ENCODE measurements around the gene RLBP1. TPM values are rescaled to one million over a fixed set of nuclear protein-coding genes. Genes with fewer than 3 reads are reported as not detected.

The RLBP1 gene
- total and polyA plus RNA-seq, 2 donors (not counting 3 experiments of a cell fraction or from before 2014, with no cell fraction given), result not detected

DNA sequence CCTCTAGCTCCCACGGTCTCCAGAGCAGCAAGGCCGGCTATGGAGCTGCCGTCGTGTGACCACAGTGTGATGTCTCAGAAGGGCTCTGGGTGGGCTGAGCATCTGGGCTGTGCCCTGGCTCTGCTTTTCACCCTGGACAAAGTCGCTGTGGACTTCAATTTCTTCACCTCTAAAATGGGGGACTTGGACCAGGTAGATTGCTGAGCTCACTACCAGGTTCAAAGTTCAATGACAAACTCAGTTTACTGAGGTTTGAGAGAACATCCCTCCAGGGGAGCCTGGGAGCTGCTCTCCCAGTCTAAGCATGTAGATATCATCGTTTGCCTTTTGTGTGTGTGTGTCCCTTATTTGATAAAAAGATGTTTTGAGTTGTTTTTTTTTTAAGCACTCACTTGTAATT lies 25.1 kb downstream of the RLBP1 start:
- Histone ChIP-seq H2AFZ (ENCODE audit: low read depth, low read length) (no peak overlapping the region), H3K27ac (ENCODE audit: insufficient read depth, low read depth, low read length) (no peak overlapping the region), H3K9me3 (replicated peaks; ENCODE audit: control insufficient read depth, insufficient read depth, low read length) (no peaks in the 10 kb centered on the region), H3K36me3 (ENCODE audit: control insufficient read depth in 2 of 2, extremely low read depth in 1 of 2, insufficient read depth in 2 of 2, low read length in 2 of 2) (no peaks in the 10 kb centered on the region), H3K27me3 (ENCODE audit: control insufficient read depth in 2 of 2, insufficient read depth in 2 of 2, low read length in 2 of 2) (no peaks in the 10 kb centered on the region), H3K9ac (replicated peaks; ENCODE audit: extremely low read depth, insufficient read depth, low read length) (no peak overlapping the region), H4K20me1 (replicated peaks; ENCODE audit: control insufficient read depth, extremely low read depth, insufficient read depth, low read length) (no peaks in the 10 kb centered on the region), H3K4me1 (ENCODE audit: control insufficient read depth, extremely low read depth, insufficient read depth, low read length) (peaks cover 19% of the 10 kb centered on the region), H3K79me2 (ENCODE audit: control insufficient read depth, insufficient read depth, low read length) (no peaks in the 10 kb centered on the region), H3K4me2 (ENCODE audit: insufficient read depth, low read length) (no peak overlapping the region), H3K9me1 (replicated peaks; ENCODE audit: control insufficient read depth, extremely low read depth, insufficient read depth, low read length) (no peaks in the 10 kb centered on the region), H3K4me3 (replicated peaks in 1 of 3; ENCODE audit: insufficient read depth in 1 of 3, low read depth in 1 of 3, low read length in 3 of 3) (no peak overlapping the region)
- intact Hi-C loops (cut with micrococcal nuclease) (no loop called here), dilution Hi-C loops (cut with MboI; ENCODE audit: extremely low pct_ligation_motif_present, low sequenced_read_pairs) (no loop called here)
- no peak for FAIRE-seq
- no peak for DNase-seq (ENCODE audit: low read depth, low spot score)
- ChIA-PET POLR2A (no interaction called here), CTCF (interaction anchor here (0.5 to 7.3 kb wide), 4 partner anchors 10 to 469 kb away, joined by 3 to 80 read pairs (median 4); no protein-coding TSS in a partner anchor)
- TF ChIP-seq EZH2 (IDR thresholded peaks at IDR 0.05; ENCODE audit: borderline replicate concordance, low read depth, low read length, severe bottlenecking), result no peak
- TF ChIP-seq POLR2AphosphoS5 (IDR thresholded peaks at IDR 0.05; ENCODE audit: insufficient read depth, low read depth, low read length), result no peak
- no peak for TF ChIP-seq MYC (IDR thresholded peaks at IDR 0.05; ENCODE audit: low read depth, low read length)
- no peak for TF ChIP-seq FOS (IDR thresholded peaks at IDR 0.05; ENCODE audit: borderline replicate concordance, insufficient read depth, low read length)
- TF ChIP-seq, protein P1, sequence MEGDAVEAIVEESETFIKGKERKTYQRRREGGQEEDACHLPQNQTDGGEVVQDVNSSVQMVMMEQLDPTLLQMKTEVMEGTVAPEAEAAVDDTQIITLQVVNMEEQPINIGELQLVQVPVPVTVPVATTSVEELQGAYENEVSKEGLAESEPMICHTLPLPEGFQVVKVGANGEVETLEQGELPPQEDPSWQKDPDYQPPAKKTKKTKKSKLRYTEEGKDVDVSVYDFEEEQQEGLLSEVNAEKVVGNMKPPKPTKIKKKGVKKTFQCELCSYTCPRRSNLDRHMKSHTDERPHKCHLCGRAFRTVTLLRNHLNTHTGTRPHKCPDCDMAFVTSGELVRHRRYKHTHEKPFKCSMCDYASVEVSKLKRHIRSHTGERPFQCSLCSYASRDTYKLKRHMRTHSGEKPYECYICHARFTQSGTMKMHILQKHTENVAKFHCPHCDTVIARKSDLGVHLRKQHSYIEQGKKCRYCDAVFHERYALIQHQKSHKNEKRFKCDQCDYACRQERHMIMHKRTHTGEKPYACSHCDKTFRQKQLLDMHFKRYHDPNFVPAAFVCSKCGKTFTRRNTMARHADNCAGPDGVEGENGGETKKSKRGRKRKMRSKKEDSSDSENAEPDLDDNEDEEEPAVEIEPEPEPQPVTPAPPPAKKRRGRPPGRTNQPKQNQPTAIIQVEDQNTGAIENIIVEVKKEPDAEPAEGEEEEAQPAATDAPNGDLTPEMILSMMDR (IDR thresholded peaks at IDR 0.05; ENCODE audit: extremely low read depth in 1 of 2, insufficient read depth in 1 of 2, low read depth in 1 of 2, low read length in 2 of 2), result no peak
- no peak for TF ChIP-seq POLR2A (IDR thresholded peaks at IDR 0.05; ENCODE audit: low read depth, low read length)
- no TSS peak for BruUV-seq (replicated peaks)

DNA sequence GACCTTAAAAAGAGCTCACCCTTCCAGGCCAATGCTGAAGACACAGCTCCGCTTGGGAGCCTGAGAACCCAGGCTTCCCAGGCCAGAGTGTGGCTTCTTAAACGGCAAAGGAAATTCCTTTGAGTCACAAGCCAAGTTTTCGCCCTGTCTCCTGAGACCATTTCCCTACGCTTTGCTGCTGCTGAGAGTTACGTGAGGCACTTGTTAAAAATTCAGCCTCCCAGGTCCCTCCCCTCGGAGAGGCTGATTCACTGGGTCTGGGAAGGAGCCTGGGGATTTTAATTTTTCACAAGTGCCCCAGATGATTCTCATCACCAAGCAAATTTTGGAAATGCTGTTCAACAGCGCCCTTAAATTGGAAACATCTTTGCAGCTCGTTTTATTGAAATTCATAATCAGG lies 25.5 kb downstream of the RLBP1 start:
- no peaks in the 10 kb centered on the region for H3K79me2 ChIP-seq (ENCODE audit: control insufficient read depth, insufficient read depth, low read length)
- H3K4me3 ChIP-seq (replicated peaks in 1 of 3; ENCODE audit: insufficient read depth in 1 of 3, low read depth in 1 of 3, low read length in 3 of 3), result no peak overlapping the region
- no peak for DNase-seq (ENCODE audit: low read depth, low spot score)
- BruUV-seq (replicated peaks), result no TSS peak
- H3K4me1 ChIP-seq (ENCODE audit: control insufficient read depth, extremely low read depth, insufficient read depth, low read length), result peaks cover 19% of the 10 kb centered on the region
- intact Hi-C loops (cut with micrococcal nuclease), result no loop called here
- H3K27ac ChIP-seq (ENCODE audit: insufficient read depth, low read depth, low read length), result no peak overlapping the region
- ChIA-PET CTCF (interaction anchor here (0.7 to 7.3 kb wide), 3 partner anchors 10 to 62 kb away, joined by 3 to 80 read pairs (median 5); no protein-coding TSS in a partner anchor), POLR2A (no interaction called here)
- no peaks in the 10 kb centered on the region for H3K9me1 ChIP-seq (replicated peaks; ENCODE audit: control insufficient read depth, extremely low read depth, insufficient read depth, low read length)
- no peak for FAIRE-seq
- H3K4me2 ChIP-seq (ENCODE audit: insufficient read depth, low read length), result no peak overlapping the region
- no peaks in the 10 kb centered on the region for H4K20me1 ChIP-seq (replicated peaks; ENCODE audit: control insufficient read depth, extremely low read depth, insufficient read depth, low read length)
- H3K9me3 ChIP-seq (replicated peaks; ENCODE audit: control insufficient read depth, insufficient read depth, low read length), result no peaks in the 10 kb centered on the region
- H3K27me3 ChIP-seq (ENCODE audit: control insufficient read depth in 2 of 2, insufficient read depth in 2 of 2, low read length in 2 of 2), result no peaks in the 10 kb centered on the region
- TF ChIP-seq FOS (IDR thresholded peaks at IDR 0.05; ENCODE audit: borderline replicate concordance, insufficient read depth, low read length) (no peak), MYC (IDR thresholded peaks at IDR 0.05; ENCODE audit: low read depth, low read length) (no peak), JUN (IDR thresholded peaks at IDR 0.05; ENCODE audit: borderline replicate concordance, insufficient read depth, insufficient read length, low read depth) (no peak), EZH2 (IDR thresholded peaks at IDR 0.05; ENCODE audit: borderline replicate concordance, low read depth, low read length, severe bottlenecking) (no peak), POLR2A (IDR thresholded peaks at IDR 0.05; ENCODE audit: low read depth, low read length) (no peak), GATA2 (IDR thresholded peaks at IDR 0.05; ENCODE audit: insufficient read depth, insufficient read length, low read depth, low read length) (no peak), POLR2AphosphoS5 (IDR thresholded peaks at IDR 0.05; ENCODE audit: insufficient read depth, low read depth, low read length) (no peak)
- TF ChIP-seq, protein P1 (IDR thresholded peaks at IDR 0.05; ENCODE audit: extremely low read depth in 1 of 2, insufficient read depth in 1 of 2, low read depth in 1 of 2, low read length in 2 of 2), result no peak
- TF ChIP-seq, protein P2, sequence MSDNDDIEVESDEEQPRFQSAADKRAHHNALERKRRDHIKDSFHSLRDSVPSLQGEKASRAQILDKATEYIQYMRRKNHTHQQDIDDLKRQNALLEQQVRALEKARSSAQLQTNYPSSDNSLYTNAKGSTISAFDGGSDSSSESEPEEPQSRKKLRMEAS (IDR thresholded peaks at IDR 0.05; ENCODE audit: insufficient read depth, insufficient read length), result no peak
- no peak overlapping the region for H2AFZ ChIP-seq (ENCODE audit: low read depth, low read length)
- peaks cover 0 to 2% of the 10 kb centered on the region in 2 experiments for H3K36me3 ChIP-seq (ENCODE audit: control insufficient read depth in 2 of 2, extremely low read depth in 1 of 2, insufficient read depth in 2 of 2, low read length in 2 of 2)
- dilution Hi-C loops (cut with MboI; ENCODE audit: extremely low pct_ligation_motif_present, low sequenced_read_pairs), result no loop called here
- H3K9ac ChIP-seq (replicated peaks; ENCODE audit: extremely low read depth, insufficient read depth, low read length), result no peak overlapping the region
